ENCODE data around the gene COL25A1.
"Not testable (repeated sequence)": the region's sequence is repeated elsewhere in the genome, so short reads cannot be mapped to it uniquely, and the experiment has no call there.

The COL25A1 gene

GRCh38 chr4:108943976-108944591 lies 358.4 kb downstream of the COL25A1 start:
- no peak for DNase-seq

DNA sequence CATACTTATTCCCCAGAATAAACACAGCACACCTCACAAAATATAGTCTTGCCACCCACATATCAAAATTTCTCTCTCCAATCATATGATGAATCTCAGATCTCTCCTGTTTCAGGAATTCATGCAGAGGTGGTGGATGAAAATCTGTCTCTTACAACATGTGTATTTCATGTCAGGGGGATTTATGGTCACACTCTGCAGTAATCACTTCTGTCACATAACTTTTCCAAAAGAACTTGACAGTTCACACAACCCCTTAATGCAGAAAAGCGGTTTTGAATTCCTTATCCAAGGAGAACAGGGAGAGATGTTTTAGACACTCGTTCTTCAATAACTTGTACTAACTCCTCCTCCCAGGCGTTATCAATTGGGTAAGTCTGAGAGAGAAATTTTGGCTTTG lies 359.1 kb downstream of the COL25A1 start:
- no peak for DNase-seq

DNA sequence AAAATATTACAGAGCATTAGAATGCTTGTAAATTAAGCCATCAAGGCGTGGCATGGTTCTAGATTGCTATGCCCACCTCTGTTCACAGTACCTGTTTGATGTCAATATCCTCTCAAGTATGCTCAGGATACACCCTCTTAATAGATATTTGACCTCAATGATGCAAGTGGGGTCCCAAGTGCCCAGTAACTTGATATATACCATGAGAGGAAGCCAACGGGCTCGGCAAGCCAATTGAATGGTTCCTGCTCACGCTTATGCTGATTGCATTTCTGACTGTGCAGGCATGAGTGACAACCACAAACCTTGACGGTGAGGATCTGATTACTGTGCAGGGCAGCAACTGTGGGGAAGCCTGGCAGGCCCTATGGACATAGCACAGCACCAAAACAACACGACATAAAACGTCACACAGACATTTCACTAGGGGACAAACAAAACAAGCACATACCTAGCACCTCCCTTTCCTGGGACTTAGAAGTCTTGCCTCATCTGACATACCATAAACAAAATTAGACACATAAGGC lies 360.5 kb downstream of the COL25A1 start:
- DNase-seq = no peak

DNA sequence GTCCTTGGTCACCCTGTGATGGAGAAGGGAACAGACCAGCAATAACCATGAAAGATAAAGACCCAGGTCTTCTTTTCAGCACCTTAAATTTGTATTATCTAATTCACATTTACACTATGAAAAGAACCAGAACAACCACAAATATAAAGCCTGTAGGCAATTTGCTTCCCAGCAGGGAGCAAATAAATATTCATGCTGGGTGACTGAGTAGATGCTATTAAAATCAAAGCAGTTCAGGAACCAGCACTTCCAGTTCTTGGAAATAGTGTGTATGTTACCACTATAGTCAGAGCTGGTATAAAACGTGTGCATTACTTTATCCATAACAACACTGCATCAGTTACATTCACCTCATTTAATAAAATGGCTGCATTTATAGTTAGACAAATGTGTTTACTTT lies 361.8 kb downstream of the COL25A1 start:
- no peak for DNase-seq

DNA sequence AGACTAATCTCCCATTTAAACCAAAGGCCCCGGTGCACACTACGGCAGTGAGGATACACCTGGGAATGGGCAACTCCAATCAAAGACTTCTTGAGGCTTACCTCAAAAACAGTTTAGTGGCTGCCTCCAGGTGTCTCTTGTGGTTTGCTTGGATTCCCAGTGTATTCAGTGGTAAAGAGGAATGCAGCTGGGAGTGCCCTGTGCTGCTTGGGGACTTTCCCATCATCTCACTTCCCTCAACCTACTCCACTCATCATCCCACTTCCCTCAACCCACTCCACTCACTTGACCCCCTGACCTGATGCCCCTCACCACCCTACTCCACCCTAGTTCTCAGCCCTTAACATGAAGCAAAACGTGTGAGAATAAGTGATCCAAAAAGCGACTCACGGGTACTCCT lies 362.3 kb downstream of the COL25A1 start:
- no peak for DNase-seq

- no peak for DNase-seq
These were observed 365.4 kb downstream of the COL25A1 start for GRCh38 chr4:108937066-108937465.

GRCh38 chr4:108933925-108934324 lies 368.5 kb downstream of the COL25A1 start:
- DNase-seq = not testable (repeated sequence)

GRCh38 chr4:108933046-108933445 lies 369.4 kb downstream of the COL25A1 start:
- DNase-seq = no peak

DNA sequence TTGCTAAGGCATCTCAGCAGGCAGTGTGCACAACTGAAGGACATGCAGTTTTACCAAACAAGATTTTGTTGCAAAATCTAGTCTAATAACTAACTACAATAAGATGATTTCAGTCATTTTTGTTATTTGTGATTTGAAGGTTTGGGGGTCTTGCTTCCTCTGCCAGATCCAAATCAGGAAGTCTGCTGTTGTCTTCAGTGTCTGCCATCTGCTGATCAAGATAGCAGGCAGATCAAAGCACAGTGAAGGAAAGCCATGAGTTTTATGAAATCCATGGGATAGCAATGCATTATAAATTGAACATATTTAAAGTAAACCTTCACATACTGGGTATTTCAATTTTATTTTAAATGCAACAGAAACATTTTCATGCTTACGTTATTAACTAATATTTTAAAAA lies 370.5 kb downstream of the COL25A1 start:
- no peak for DNase-seq

DNA sequence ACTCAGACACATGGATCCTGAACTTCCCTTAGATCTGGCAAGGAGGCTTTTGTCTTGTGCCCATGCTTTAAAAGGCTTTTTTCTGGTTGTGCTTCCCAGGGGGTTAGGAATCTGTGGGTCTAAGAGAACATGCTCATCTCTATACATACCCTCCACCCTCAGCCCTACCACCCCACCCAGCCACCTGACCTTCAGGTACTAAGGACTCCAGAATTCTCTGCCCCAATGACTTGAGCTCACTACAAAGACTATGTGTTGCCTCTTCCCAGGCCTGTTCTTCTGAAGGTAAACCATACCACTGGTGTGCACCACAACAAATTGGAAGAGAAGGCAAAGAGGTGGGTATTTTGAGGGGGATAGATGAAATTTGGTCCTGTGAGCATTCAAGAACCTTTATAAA lies 372.3 kb downstream of the COL25A1 start:
- DNase-seq = no peak

DNA sequence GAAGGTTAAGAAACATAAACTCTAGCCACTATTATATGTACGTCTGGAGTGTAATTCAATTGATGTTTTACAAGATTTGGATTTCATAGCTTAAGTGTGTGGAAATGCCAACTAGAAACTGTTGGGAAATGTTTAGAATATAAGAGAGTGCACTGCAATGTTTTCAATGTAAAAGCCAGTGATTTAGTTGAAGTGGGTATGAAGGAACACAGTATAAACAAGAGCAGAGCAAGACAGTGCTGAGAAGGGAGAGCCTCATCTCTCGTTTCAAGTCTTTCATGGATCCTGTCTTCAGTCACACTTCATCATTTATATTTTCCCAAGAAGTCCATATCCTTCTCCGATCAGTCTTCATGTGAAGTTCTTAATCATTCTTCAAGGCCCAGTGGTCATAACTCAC lies 375.7 kb downstream of the COL25A1 start:
- DNase-seq = no peak

DNA sequence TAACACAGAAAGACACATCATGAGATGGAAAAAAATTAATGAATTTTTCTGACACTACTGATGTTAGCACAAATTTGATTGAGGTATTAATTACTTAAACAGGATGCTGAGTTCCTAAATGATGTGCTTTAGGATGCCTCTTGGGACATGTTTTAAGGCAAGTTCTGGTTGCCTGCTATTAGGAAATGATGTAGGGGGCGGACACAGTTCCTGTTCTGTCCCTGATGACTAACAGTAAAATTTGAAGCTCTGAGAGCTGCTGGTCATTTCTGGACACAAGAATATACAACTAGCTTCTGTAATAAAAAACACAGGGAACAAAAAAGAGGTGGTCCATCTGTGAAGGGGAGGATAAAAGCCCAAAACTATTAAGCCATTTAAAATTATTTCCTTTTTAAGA lies 376.4 kb downstream of the COL25A1 start:
- no peak for DNase-seq

GRCh38 chr4:108922191-108922590 lies 380.3 kb downstream of the COL25A1 start:
- DNase-seq = no peak

DNA sequence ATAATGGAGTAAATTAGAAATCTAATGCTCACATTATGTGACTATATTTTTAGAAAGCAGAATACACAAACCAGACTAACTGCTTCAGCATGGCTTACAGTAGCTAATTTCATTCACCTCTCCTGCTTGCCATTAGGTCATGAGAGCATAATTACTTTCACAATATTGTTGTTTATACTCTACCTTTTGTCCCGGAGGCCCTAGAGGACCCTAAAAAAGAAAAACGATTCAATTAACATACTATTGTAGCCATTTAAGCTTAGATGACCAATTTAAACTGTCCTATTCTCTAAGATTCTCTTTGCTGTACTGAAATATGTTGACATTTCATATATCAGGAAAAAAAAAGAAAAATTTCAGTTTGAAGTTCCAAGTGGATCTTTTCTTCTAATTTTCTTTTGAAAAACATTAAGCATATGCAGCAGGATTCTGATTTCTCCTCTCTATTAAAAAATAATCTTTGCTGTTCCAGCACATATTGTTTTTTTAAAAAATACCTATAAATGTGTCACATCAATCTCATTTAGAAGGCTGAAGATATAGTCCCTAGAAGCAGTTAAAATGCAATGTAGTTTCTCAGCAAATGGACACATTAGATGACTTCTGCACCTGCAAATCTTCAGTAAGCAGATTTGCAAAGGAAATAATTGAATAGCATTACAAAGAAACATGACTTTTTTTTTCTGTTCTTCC lies 381.9 kb downstream of the COL25A1 start:
- no peak for DNase-seq

- DNase-seq = no peak
These were observed 383.1 kb downstream of the COL25A1 start for GRCh38 chr4:108919226-108919893.

DNA sequence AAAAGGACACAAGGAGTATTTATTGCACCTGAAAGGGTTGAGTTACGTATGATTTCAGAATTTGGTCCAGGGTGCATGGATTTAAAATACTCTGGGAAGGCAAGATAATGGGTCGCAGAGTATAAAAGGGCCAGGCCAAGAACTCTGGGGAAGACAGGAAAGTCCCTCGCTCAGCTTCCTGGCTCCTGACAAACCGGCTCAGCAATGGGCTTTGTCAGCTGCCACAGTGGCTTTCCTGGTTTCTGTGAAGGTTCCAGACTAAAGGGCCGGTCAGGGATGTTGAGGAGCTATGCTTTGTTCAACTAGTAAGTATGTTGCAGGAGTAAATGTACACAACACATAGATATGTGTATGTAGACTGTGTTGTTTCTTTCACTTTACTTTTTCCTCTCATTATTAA lies 385.2 kb downstream of the COL25A1 start:
- no peak for DNase-seq

DNA sequence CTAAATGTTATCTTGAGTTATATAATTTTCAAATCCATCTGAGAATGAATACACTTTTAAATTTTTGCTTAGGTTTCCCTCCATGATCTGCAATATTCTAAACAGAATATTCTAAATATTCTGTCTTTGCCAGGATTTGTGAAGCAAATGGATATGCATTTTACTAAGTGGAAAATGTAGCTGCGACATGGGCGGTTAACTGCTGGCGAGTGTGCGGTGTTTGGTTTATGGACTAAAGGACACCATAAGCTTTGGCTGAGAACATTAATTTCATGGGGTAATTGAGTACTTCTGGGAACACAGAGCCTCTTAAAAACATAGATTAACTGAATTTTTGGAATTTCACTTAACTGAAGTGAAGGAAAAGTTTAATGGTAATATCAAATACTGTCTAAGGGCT lies 385.8 kb downstream of the COL25A1 start:
- DNase-seq = no peak

GRCh38 chr4:108906866-108907367 lies 395.5 kb downstream of the COL25A1 start:
- no peak for DNase-seq

GRCh38 chr4:108906006-108906405 lies 396.5 kb downstream of the COL25A1 start:
- no peak for DNase-seq

GRCh38 chr4:108903464-108904221 lies 398.8 kb downstream of the COL25A1 start:
- no peak for DNase-seq

- no peak for DNase-seq
These were observed 399.7 kb downstream of the COL25A1 start for GRCh38 chr4:108902769-108903168.

DNA sequence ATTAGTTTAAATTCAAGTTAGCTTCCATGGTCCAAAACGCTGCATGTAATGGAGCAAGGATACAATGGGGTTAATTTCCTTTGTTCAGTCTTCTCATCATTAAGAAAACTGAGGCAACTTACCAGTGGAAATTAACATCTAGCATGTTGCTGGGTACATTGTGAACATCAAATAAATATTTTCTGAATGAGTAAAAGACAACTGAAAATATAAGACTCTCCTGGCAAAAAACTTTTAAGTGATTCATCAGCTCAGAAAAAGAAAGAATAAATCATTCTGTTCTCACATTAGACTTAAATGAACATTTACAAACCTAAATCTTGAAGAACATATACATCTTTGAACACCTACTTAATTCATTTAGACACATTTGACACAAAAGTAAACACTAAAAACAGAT lies 401.2 kb downstream of the COL25A1 start:
- no peak for DNase-seq

- no peak for DNase-seq
These were observed 402.4 kb downstream of the COL25A1 start for GRCh38 chr4:108900018-108900580.

All from MV-4-11 (cell line).